Cerebellar cortex (tissue), 1 donor: ENCODE data around the gene NFIC.
"Not testable (repeated sequence)": the region's sequence is repeated elsewhere in the genome, so short reads cannot be mapped to it uniquely, and the experiment has no call there.

ENCODE experiments used
- DNase-seq: peaks from one replicate; pipeline ENCODE4 v3.0.0-alpha.2; 2015; ENCODE audit warnings: low spot score

The NFIC gene

DNA sequence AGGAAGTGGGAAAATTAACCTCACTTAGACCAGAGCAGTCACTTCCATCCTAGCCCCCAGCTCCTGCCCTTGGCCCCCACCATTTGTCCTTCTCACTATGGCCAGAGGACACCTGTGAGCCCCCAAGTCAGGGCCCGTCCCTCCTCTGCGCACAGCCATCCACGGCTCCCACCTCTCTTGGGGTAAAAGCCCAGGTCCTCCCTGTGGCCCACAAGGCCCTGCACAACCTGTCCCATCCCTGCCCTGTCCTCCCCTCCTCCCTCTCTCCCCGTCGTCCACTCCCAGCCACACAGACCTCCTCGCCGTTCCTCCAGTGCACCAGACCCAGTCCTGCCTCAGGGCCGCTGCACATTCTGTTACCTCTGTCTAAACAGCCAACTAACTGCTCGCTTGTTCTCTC is 60.0 kb downstream of the NFIC start:
- no peak for DNase-seq

DNA sequence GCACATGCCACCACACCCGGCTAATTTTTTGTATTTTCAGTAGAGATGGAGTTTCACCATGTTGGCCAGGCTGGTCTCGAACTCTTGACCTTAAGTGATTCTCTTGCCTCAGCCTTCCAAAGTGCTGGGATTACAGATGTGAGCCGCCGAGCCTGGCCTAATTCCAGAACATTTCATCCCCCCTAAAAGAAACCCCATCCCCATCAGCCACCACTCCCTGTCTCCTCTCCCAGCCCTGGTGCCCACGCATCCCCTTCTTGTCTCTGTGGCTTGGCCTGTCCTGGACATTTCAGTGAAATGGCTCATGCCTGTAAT is 63.9 kb downstream of the NFIC start:
- DNase-seq, result not testable (repeated sequence)

DNA sequence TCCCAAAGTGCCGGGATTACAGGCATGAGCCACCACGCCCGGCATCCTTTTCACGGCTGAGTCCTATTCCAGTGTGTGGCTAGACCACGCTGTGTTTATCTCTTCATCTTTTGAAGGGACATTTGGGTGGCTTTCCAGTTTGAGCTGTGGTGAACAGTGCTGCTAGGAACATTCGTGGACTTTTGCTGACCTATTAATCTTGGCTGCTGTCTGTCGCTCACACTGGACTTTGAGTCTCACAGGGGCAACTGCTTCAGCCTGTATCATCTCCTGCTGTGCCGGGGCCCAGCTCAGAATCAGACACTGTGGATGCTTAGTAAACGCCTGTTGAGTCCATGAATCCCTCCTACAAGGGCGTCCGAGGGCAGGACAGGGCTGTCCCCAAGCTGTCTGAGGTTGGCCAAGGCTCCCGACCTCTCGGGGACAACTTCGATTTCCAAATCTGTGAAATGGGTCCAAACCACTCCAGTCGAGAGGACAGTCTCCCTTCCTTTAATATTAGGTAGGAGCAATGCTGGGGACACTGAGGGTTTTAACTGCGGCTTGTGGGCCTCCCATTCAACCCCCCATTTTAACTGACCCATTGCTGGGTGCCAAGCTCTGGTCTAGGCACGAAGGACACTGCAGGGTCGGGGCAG is 65.5 kb downstream of the NFIC start:
- no peak for DNase-seq

DNA sequence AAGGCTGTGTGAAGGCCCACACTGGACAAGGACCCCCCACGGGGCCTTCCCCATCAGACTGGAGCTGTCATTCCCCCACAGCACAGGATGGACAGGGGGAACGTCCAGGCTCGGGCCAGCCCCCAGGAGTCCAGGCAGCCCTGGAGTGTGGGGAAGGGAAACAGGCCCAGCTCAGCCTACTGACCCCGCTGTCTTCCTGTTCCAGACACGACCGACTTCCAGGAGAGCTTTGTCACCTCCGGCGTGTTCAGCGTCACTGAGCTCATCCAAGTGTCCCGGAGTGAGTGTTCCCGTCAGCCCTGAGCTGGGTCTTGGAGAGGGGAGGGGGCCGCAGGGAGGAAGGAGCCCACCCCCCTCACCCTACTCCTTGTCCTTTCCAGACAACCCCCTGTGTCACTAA is 66.9 kb downstream of the NFIC start:
- DNase-seq, result no peak

DNA sequence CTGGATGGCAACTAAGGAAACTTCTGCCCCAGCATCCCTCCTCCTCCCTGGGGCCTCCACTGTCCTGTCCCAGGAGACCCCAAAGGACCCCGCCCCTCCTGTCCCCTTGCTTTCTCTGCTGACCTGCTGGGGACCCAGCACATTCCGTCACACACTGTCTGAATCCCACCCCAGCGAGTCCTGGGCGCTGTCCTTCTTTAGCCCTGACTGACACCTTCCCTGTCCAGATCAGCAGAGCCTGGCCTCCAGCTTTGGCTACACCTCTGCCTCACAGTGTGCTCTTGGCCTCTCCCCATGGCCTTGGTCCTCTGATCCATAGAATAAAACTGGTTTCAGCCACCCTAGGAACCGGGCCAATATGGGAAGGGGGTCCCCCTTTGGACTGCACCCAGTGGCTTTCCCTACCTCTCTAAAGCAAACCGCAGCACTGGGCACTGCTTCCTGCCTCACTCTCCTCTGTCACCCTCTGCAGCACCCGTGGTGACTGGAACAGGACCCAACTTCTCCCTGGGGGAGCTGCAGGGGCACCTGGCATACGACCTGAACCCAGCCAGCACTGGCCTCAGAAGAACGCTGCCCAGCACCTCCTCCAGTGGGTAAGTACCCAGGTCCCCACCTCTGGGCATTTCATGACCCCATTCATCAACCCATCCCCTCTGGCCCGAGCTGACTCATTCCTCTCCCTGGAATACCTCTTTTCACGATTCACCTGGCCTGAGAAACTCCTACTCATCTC is 67.6 kb downstream of the NFIC start:
- no peak for DNase-seq

DNA sequence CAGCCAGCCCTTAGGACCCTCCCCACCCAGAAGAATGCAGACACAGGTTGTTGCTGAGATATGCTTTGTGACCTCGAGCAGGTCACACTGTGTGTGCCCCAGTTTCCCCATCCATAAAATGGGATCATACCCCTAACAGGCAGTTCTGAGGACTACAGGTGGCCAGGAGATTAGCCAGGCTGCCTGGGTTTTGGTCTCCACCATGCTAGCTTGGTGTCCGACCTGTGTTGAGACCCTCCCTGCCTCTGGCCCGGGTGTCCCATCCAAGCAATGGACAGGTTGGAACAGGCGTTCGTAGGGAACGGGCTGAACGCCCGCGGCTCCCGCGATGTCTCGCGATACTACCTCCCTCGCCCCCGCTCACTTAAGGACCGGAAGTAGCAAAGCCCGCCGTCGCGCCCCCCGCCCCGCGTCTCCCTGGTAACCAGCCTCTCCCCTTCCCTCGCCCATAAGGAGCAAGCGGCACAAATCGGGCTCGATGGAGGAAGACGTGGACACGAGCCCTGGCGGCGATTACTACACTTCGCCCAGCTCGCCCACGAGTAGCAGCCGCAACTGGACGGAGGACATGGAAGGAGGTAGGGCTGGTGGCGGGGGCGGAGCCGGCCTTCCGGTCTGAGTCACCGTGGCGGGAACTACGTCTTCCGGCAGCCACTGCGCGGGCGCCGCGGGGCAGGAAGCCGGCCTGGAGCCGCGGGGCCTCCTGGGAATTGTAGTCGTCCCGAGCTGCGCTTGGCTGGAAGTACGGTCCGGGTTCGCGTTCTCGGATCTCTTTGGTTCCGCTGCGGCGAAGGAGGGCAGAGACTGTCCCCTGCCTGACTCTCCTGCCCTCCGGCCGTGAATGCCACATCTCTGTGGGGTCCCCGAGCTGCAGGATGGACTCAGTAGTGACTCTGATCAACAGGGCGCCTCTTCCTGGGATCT is 68.5 kb downstream of the NFIC start:
- DNase-seq, result peak; percentile 86

DNA sequence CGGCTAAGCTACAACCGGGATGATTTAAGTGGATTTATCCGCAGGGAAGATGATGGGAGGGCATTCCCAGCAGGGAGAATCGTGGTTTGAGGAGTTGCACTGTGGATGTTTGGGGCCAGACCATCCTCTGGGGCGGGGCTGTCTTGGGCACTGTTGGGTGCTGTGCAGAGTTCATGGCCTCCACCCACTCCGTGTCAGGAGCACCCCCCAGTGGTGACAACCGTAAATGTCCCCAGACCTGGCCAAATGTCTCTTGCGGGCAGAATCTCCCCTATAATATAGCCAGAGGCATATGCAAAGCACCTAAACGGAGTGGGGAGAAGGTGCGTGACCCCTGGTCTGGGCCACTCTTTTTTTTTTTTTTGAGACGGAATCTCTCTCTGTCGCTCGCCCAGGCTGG is 73.7 kb downstream of the NFIC start:
- peak; percentile 36 for DNase-seq

DNA sequence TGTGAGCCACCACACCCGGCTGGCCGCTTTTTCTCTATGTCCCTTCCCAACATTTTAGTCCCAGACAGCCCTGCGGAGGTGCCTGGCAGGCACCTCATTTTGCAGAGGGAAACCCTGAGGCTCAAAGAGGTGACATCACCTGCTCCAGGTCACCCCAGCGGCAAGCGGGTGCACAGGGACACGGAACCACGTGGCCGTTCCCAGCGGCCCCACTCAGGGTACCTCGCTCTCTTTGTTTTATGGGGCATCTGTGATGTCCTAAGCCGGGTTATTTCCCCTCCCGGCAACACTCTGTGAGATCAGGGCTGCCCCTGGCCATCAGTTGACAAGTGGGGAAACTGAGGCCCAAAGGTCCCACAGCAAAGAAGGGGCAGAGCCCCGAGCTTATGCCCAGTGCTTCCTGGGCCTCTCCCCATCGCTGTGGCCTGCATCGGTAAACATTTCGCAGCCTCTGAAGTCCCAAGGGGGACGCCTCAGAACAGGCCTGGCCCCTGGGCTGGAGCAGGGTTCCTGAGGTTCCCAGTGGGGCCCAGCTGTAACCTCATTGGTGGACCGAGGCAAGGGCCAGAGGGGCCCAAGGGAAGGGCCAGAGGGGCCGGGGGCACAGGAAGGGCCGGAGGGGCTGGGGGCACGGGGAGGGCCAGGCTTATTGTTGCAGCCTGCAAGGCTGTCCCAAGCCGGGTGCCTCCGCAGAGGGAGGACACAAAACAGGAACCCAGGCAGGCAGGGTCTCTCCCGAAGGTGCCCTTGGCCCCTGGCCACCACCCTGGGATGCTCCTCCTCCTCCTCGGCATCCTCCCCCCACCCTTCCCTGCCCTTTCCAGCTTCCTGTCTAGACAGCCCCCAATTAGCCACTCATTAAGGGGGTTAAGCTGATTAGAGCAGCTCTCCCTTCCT is 75.0 kb downstream of the NFIC start:
- no peak for DNase-seq

DNA sequence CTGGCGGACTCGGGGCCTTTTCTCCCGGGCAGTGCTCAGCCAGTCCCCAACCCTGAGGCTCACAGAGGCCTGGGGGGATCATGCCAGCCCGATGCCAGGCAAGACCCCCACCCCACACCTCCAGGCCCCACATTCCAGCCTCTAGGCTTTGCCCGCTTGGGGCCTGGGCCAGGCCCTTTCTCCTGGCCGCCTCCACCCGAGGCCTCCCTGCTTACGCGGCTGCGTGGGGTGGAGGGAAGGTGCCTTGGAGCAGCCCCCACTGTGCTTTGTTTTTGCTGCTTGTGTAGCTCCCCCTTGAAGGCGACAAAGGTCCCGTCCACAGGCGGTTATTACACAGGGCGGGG is 75.6 kb downstream of the NFIC start:
- no peak for DNase-seq

DNA sequence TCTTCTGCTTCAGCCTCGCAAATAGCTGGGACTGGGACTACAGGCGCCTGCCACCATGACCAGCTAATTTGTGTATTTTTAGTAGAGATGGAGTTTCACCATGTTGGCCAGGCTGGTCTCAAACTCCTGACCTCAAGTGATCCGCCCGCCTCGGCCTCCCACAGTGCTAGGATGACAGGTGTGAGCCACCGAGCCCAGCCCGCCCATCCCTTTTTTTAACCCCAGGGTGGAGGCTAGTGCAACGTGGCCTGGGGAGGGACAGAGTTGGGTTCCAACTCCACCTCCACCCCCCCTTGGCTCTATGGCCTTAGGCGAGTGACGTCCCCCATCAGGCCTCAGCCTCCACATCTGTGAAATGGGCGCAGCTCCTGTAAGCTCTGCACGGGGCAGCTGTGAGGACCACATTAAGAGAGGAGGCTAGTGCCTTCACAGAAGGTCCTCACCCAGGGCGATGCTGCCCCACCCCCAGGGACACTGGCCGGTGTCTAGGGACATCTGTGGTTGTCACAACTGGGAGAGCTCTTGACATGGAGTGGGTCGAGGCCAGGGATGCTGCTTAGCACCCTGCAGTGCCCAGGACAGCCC is 76.2 kb downstream of the NFIC start:
- no peak for DNase-seq

DNA sequence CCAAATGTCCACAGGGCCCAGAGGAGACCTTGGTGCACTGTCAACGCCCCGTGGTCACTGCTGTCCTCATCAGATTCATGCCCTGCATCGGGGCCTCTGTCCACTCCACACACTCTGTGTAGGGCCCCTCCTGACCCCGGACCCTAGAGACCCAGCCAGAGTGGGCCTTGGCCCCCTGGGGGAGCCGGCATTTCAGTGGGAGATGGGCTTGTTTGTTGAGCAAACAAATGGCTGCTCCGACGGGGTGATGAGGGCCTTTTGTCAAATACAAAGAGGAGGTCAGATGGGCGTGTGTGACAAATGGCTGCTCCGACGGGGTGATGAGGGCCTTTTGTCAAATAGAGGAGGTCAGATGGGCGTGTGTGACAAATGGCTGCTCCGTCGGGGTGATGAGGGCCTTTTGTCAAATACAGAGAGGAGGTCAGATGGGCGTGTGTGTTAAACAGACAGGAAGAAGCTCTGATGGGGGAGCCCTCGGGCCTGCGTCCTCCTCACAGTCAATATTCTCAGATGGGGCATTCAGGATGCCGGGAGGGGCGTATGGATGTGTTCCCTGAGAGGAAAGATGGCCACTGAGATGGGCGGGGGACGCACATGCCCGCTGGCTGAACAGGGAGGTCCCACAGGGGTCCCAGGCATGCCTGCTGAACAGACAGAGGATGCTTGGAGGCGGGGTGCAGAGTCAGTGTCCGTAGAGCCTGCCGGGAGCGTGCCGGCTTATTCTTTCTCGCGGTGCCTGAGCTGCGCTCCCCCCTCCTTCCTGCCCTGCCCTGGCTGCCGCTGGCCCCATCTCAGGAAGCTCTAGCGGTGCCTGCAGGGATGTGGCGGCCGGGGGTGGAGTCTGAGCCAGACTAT is 77.7 kb downstream of the NFIC start:
- DNase-seq, result peak; percentile 90

DNA sequence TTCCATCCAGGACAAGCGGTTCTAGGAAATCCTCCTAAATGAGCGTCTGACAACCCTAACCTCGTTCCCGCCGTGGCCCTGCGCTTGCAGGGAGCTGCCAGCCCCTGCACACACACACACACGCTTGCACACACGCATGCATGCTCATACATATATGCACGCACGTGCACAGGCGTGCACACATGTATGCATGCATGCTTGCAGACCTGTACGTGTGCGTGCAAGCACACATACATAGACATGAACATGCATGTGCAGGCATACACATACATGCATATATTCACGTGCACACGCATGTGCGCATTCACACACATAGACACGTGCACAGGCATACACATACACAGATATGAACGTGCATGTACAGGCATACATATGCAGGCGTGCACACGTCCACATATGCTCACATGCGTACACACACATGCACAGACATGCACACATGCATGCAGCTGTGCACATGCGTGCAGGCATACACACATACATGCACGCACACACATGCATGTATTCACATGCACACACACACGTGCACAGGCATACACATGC is 78.4 kb downstream of the NFIC start:
- no peak for DNase-seq

DNA sequence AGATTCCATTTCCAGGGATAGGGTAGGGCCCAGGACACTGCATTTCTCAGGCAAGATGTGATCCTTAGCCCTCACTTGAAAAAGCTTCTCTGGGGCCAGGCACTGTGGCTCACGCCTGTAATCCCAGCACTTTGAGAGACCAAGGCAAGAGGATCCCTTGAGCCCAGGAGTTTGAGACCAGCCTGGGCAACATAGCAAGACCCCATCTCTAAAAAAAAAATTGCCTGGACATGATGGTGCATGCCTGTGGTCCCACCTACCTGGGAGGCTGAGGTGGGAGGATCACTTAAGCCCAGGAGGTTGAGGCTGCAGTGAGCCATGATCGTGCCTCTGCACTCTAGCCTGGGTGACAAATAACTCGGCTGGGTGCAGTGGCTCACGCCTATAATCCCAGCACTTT is 80.3 kb downstream of the NFIC start:
- not testable (repeated sequence) for DNase-seq

DNA sequence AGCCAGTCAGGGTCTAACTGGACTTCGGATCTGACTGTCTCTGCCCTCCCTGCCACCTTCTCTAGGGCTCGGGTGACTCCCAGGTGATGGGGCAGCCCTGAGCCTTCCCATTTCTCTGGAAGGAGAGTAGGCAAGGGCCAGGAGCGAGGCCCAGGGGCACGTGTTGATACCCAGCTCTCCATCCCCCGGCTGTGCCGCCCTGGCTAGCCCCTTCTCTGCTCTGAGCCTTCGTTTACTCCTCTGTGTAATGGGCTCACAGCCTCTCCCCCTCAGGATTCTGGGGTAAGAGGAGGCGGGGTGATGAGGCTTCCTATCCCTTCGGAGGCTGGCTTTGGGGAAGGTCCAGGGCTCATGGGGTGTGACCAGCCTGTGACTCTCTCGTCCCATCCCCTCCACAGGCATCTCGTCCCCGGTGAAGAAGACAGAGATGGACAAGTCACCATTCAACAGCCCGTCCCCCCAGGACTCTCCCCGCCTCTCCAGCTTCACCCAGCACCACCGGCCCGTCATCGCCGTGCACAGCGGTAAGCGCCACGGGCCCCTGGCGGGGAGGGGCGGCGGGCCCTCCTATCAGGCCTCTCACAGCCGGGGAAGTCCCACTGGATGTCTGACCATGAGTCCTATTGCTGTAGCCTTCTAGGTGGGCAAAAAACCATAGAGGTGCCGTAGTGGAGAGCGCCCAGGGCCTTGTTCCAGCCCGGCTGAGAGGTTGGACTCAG is 82.4 kb downstream of the NFIC start:
- DNase-seq, result no peak

DNA sequence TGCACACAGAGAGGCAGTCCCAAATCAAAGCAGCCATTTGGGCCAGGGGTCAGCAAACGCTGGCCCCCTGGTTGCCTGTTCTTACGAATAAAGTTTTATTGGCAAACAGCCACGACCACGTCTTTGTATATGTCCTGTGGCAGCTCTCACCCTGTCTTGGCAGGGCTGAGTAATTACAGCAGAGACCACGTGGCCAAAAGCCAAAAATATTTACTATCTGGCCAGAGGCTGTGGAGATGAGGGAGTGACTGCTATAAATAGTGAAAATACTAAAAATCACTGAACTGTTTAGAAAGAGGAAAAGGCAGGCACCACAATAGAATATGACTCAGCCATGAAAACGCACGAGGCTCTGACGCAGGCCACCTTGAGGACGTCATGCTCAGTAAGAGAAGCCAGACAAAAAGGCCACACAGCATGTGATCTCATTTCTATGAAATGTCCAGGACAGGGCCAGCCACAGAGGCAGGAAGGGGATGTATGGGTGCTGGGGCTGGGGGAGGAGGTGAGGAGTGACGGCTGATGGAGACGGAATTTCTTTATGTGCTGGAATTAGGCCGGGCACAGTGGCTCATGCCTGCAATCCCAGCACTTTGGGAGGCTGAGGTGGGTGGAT is 84.5 kb downstream of the NFIC start:
- DNase-seq, result peak; percentile 41

DNA sequence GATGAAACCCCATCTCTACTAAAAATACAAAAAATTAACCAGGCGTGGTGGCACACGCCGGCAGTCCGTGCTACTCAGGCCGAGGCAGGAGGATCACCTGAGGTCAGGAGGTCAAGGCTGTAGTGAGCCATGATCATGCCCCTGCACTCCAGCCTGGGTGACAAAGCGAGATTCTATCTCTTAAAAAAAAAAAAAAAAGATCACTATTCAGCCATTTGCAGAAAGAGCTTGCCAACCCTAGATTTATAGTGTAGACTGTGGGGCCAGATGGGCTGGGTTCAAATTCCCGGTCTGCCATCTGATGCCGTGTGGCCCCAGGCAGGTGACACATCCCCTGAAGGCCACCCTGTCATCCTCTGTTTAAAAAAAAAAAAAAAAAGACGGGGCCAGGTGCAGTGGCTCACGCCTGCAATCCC is 85.1 kb downstream of the NFIC start:
- DNase-seq, result no peak

DNA sequence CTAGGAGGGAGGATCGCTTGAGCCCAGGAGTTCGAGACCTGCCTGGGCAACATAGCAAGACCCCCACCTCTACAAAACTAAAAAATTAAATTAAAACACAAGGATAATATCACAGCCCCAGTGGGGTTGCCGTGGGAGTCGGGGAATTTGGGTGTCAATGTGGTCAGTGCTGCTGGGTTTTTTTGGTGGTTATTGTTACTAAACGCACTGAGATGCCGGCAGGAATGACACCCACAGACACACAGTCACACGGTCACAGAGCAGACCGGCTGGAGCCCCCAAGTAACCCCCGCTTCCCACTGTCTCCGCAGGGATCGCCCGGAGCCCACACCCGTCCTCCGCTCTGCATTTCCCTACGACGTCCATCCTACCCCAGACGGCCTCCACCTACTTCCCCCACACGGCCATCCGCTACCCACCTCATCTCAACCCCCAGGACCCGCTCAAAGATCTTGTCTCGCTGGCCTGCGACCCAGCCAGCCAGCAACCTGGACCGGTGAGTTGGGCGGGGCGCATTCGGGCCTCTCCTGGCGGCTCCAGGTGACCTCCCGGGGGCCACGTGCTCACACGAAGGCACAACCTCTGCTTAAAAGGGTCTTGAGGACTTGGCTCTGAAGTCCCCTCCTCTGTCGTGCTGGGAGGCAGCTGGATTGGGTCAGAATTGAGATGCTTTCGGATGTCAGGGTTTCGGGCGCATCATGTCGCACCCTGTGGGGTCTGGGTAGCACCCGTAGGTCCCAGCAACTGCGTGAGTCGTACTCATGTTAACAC is 86.0 kb downstream of the NFIC start:
- DNase-seq, result no peak

DNA sequence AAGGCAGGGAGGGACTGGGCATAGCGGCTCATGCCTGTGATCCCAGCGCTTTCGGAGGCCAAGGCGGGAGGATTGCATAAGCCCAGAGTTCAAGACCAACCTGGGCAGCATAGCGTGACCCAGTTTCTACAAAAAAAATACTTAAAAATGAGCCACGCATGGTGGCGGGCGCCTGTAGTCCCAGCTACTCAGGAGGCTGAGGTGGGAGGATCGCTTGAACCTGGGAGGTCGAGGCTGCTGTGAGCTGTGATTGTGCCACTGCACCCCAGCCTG is 86.5 kb downstream of the NFIC start:
- DNase-seq, result not testable (repeated sequence)

DNA sequence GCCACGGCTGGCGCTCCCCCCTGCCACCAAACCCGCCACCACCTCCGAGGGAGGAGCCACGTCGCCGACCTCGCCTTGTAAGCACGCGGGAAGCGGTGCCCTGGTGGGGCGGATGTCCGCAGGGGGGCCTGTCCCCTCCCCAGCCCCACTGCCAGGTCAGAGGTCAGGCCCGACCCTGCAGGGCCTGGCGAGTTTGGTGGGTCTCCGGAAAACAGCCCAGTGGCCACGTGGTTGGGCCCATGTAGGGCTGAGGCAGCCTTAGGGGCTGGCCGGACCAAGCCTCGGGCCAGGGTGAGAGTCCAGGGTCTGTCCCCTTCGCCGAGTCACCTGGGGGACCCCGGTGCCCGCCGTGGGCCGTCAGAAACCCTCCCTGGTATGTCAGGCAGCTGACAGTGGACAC is 87.5 kb downstream of the NFIC start:
- DNase-seq, result no peak
